SW 1271 (cell line): Measurements from ENCODE around the gene PKP4.

Experiments
- DNase-seq, 2 experiments: peaks; one replicate each; lab custom pipeline; 2025; lab: John Stamatoyannopoulos, UW

Gene PKP4

GRCh38 chr2:158716921-158717320 is 260.2 kb downstream of the PKP4 start:
- no peak for DNase-seq

- DNase-seq: no peak
Observed at GRCh38 chr2:158717366-158718195, 260.8 kb downstream of the PKP4 start.

GRCh38 chr2:158718196-158718585 is 261.4 kb downstream of the PKP4 start:
- DNase-seq: no peak

- DNase-seq: no peak
Observed at GRCh38 chr2:158718851-158719250, 262.1 kb downstream of the PKP4 start.

GRCh38 chr2:158719403-158719802 is 262.7 kb downstream of the PKP4 start:
- DNase-seq: no peak

GRCh38 chr2:158722266-158723105 is 265.7 kb downstream of the PKP4 start:
- no peak for DNase-seq

- no peak for DNase-seq
Observed at GRCh38 chr2:158723181-158723838, 266.6 kb downstream of the PKP4 start.

GRCh38 chr2:158723921-158724802 is 267.4 kb downstream of the PKP4 start:
- DNase-seq: no peak

- DNase-seq: no peak
Observed at GRCh38 chr2:158724803-158725381, 268.1 kb downstream of the PKP4 start.

GRCh38 chr2:158725441-158725891 is 268.7 kb downstream of the PKP4 start:
- no peak for DNase-seq

- DNase-seq: no peak
Observed at GRCh38 chr2:158726911-158727592, 270.3 kb downstream of the PKP4 start.

GRCh38 chr2:158728422-158728821 is 271.7 kb downstream of the PKP4 start:
- DNase-seq: no peak

GRCh38 chr2:158729451-158729850 is 272.7 kb downstream of the PKP4 start:
- no peak for DNase-seq

- no peak for DNase-seq
Observed at GRCh38 chr2:158729873-158730620, 273.3 kb downstream of the PKP4 start.

GRCh38 chr2:158730621-158731140 is 273.9 kb downstream of the PKP4 start:
- DNase-seq: no peak

- no peak for DNase-seq
Observed at GRCh38 chr2:158731386-158731785, 274.6 kb downstream of the PKP4 start.
